IPS-18a (cell line): Measurements from ENCODE around the gene SGK1.

Source experiments
- H3K27ac ChIP-seq: one replicate; pipeline ENCODE4 v1.5.1; 2013; ENCODE audit warnings: low read length
- H3K27me3 ChIP-seq: one replicate; pipeline ENCODE4 v1.6.1; 2013; ENCODE audit warnings: mild to moderate bottlenecking, low read length; ENCODE audit not compliant: control insufficient read depth, insufficient read depth
- H3K36me3 ChIP-seq: one replicate; pipeline ENCODE4 v1.6.1; 2013; ENCODE audit warnings: low read depth, low read length; ENCODE audit not compliant: control insufficient read depth
- H3K4me1 ChIP-seq: one replicate; pipeline ENCODE4 v1.6.1; 2013; ENCODE audit warnings: low read depth, low read length; ENCODE audit not compliant: control insufficient read depth
- H3K4me3 ChIP-seq: one replicate; pipeline ENCODE4 v1.5.1; 2013; ENCODE audit warnings: low read length
- H3K9ac ChIP-seq: one replicate; pipeline ENCODE4 v1.6.1; 2013; ENCODE audit warnings: mild to moderate bottlenecking, low read length, moderate library complexity
- H3K9me3 ChIP-seq: one replicate; pipeline ENCODE4 v1.6.1; 2013; ENCODE audit warnings: low read depth, low read length; ENCODE audit not compliant: control insufficient read depth

The SGK1 gene

GRCh38 chr6:134172706-134173365 is 145.1 kb downstream of the SGK1 start:
- no peak overlapping the region for H3K27ac ChIP-seq
- no peak overlapping the region for H3K4me3 ChIP-seq

GRCh38 chr6:134172020-134172705 is 145.7 kb downstream of the SGK1 start:
- no peaks in the 10 kb centered on the region for H3K9me3 ChIP-seq
- H3K9ac ChIP-seq, result no peak overlapping the region
- H3K27me3 ChIP-seq, result peaks cover 16% of the 10 kb centered on the region
- no peak overlapping the region for H3K27ac ChIP-seq
- peaks cover 9% of the 10 kb centered on the region for H3K4me1 ChIP-seq
- peaks cover 40% of the 10 kb centered on the region for H3K36me3 ChIP-seq
- H3K4me3 ChIP-seq, result no peak overlapping the region

More at GRCh38 chr6:134172706-134173365, 145.1 kb downstream of the SGK1 start:
- Histone ChIP-seq H3K36me3 (peaks cover 40% of the 10 kb centered on the region), H3K9me3 (no peaks in the 10 kb centered on the region), H3K9ac (no peak overlapping the region), H3K27me3 (peaks cover 22% of the 10 kb centered on the region), H3K4me1 (peaks cover 10% of the 10 kb centered on the region)

- Histone ChIP-seq H3K9me3 (no peaks in the 10 kb centered on the region), H3K27ac (no peak overlapping the region), H3K9ac (no peak overlapping the region), H3K4me3 (no peak overlapping the region), H3K4me1 (peaks cover 6% of the 10 kb centered on the region), H3K27me3 (peaks cover 9% of the 10 kb centered on the region), H3K36me3 (peaks cover 40% of the 10 kb centered on the region)
Measured at GRCh38 chr6:134171517-134171916, 146.4 kb downstream of the SGK1 start.

- H3K4me3 ChIP-seq, result no peak overlapping the region
- H3K4me1 ChIP-seq, result peaks cover 2% of the 10 kb centered on the region
- no peak overlapping the region for H3K27ac ChIP-seq
- H3K36me3 ChIP-seq, result peaks cover 40% of the 10 kb centered on the region
- no peak overlapping the region for H3K9ac ChIP-seq
- peaks cover 2% of the 10 kb centered on the region for H3K27me3 ChIP-seq
- H3K9me3 ChIP-seq, result no peaks in the 10 kb centered on the region
Measured at GRCh38 chr6:134170844-134171243, 147.1 kb downstream of the SGK1 start.

GRCh38 chr6:134169871-134170486 is 147.9 kb downstream of the SGK1 start:
- H3K36me3 ChIP-seq, result peaks cover 40% of the 10 kb centered on the region
- no peaks in the 10 kb centered on the region for H3K27me3 ChIP-seq

GRCh38 chr6:134168590-134169208 is 149.2 kb downstream of the SGK1 start:
- H3K9me3 ChIP-seq, result no peaks in the 10 kb centered on the region
- H3K36me3 ChIP-seq, result peaks cover 40% of the 10 kb centered on the region
- H3K27me3 ChIP-seq, result no peaks in the 10 kb centered on the region
- no peak overlapping the region for H3K27ac ChIP-seq
- no peak overlapping the region for H3K9ac ChIP-seq
- H3K4me1 ChIP-seq, result no peaks in the 10 kb centered on the region
- no peak overlapping the region for H3K4me3 ChIP-seq

More at GRCh38 chr6:134169871-134170486, 147.9 kb downstream of the SGK1 start:
- H3K9me3 ChIP-seq, result no peaks in the 10 kb centered on the region
- no peak overlapping the region for H3K9ac ChIP-seq
- no peak overlapping the region for H3K27ac ChIP-seq
- H3K4me3 ChIP-seq, result no peak overlapping the region
- H3K4me1 ChIP-seq, result no peaks in the 10 kb centered on the region

- no peaks in the 10 kb centered on the region for H3K4me1 ChIP-seq
- no peaks in the 10 kb centered on the region for H3K9me3 ChIP-seq
- peaks cover 24% of the 10 kb centered on the region for H3K36me3 ChIP-seq
- no peak overlapping the region for H3K4me3 ChIP-seq
- no peak overlapping the region for H3K9ac ChIP-seq
- H3K27ac ChIP-seq, result no peak overlapping the region
- H3K27me3 ChIP-seq, result no peaks in the 10 kb centered on the region
Measured at GRCh38 chr6:134166511-134167261, 151.2 kb downstream of the SGK1 start.

GRCh38 chr6:134165561-134166201 is 152.2 kb downstream of the SGK1 start:
- Histone ChIP-seq H3K4me1 (peaks cover 10% of the 10 kb centered on the region), H3K27ac (no peak overlapping the region), H3K27me3 (no peaks in the 10 kb centered on the region), H3K36me3 (peaks cover 14% of the 10 kb centered on the region), H3K9ac (no peak overlapping the region), H3K9me3 (no peaks in the 10 kb centered on the region), H3K4me3 (no peak overlapping the region)

GRCh38 chr6:134164300-134164699 is 153.6 kb downstream of the SGK1 start:
- no peak overlapping the region for H3K27ac ChIP-seq
- H3K36me3 ChIP-seq, result peaks cover under 1% of the 10 kb centered on the region
- no peak overlapping the region for H3K4me3 ChIP-seq
- peaks cover 16% of the 10 kb centered on the region for H3K4me1 ChIP-seq
- no peaks in the 10 kb centered on the region for H3K9me3 ChIP-seq
- no peaks in the 10 kb centered on the region for H3K27me3 ChIP-seq
- no peak overlapping the region for H3K9ac ChIP-seq

- no peaks in the 10 kb centered on the region for H3K9me3 ChIP-seq
- no peak overlapping the region for H3K27ac ChIP-seq
- H3K4me3 ChIP-seq, result no peak overlapping the region
- H3K4me1 ChIP-seq, result peaks cover 16% of the 10 kb centered on the region
- H3K9ac ChIP-seq, result no peak overlapping the region
- no peaks in the 10 kb centered on the region for H3K27me3 ChIP-seq
- H3K36me3 ChIP-seq, result no peaks in the 10 kb centered on the region
Measured at GRCh38 chr6:134162932-134163331, 155.0 kb downstream of the SGK1 start.
